OCI-LY7 (cell line): ENCODE data around the gene CNN2. TPM values are rescaled to one million over a fixed set of nuclear protein-coding genes. Genes with fewer than 3 reads are reported as not detected.

ENCODE experiments used
- BruUV-seq: library from RNA; stranded (reverse); fragments of 400-500 nt; replicated peaks from 2 replicates; lab custom pipeline; 2021; lab: Mats Ljungman, UMichigan
- CTCF ChIA-PET: fragments of 300-600 bp; sonication (Branson Sonifier 250); formaldehyde crosslinking; loops from one replicate; lab custom pipeline; 2022; ENCODE audit warnings: antibody characterized with exemption; ENCODE audit not compliant: unreplicated experiment; lab: Charles Lee
- POLR2A ChIA-PET: fragments of 300-600 bp; sonication (Branson Sonifier 250); formaldehyde crosslinking; loops from one replicate; lab custom pipeline; 2022; ENCODE audit warnings: antibody characterized with exemption; lab: Charles Lee
- DNase-seq: peaks from one replicate; pipeline ENCODE4 v3.0.0-alpha.2; 2015; ENCODE audit warnings: low spot score
- H2AFZ ChIP-seq: fragments of 200-600 bp; sonication (generic), shearing (Covaris generic); 2 replicates; pipeline ENCODE4 v1.6.1; 2014; ENCODE audit warnings: mild to moderate bottlenecking, antibody characterized with exemption, low read length, moderate library complexity
- H3K27ac ChIP-seq: fragments of 200-600 bp; sonication (generic); 2 replicates; pipeline ENCODE4 v1.5.1; 2014; ENCODE audit warnings: mixed run types, low read depth, mild to moderate bottlenecking, moderate library complexity, low read length, inconsistent platforms; ENCODE audit not compliant: poor library complexity, severe bottlenecking
- H3K36me3 ChIP-seq: fragments of 200-600 bp; sonication (generic); 2 replicates; pipeline ENCODE4 v1.6.1; 2014; ENCODE audit warnings: mild to moderate bottlenecking, antibody characterized with exemption, low read length, moderate library complexity, mixed read lengths; ENCODE audit not compliant: insufficient read depth
- H3K4me1 ChIP-seq: fragments of 200-600 bp; sonication (generic); 2 replicates; pipeline ENCODE4 v1.5.1; 2014; ENCODE audit warnings: mild to moderate bottlenecking, low read length; ENCODE audit not compliant: insufficient read depth, poor library complexity, severe bottlenecking
- H3K4me2 ChIP-seq: fragments of 200-600 bp; sonication (generic); 2 replicates; pipeline ENCODE4 v1.6.1; 2014; ENCODE audit warnings: mild to moderate bottlenecking, low read length
- H3K4me3 ChIP-seq: fragments of 200-600 bp; sonication (generic); 2 replicates; pipeline ENCODE4 v1.5.1; 2014; ENCODE audit warnings: mild to moderate bottlenecking, low read depth, low read length; ENCODE audit not compliant: poor library complexity, severe bottlenecking
- H3K79me2 ChIP-seq: fragments of 200-600 bp; sonication (generic); 2 replicates; pipeline ENCODE4 v1.6.1; 2016; ENCODE audit warnings: low read depth, mild to moderate bottlenecking, low read length, moderate library complexity, mixed read lengths; ENCODE audit not compliant: insufficient read depth
- H3K9me2 ChIP-seq: fragments of 200-600 bp; sonication (generic); 2 replicates; pipeline ENCODE4 v1.6.1; 2016; ENCODE audit warnings: mild to moderate bottlenecking, low read length, mixed read lengths; ENCODE audit not compliant: insufficient read depth
- H3K9me3 ChIP-seq: fragments of 200-600 bp; sonication (generic); 2 replicates; pipeline ENCODE4 v1.6.1; 2014; ENCODE audit warnings: mild to moderate bottlenecking, mixed run types, low read length, mixed read lengths
- H4K20me1 ChIP-seq: fragments of 200-600 bp; sonication (generic); 2 replicates; pipeline ENCODE4 v1.6.1; 2014; ENCODE audit warnings: mild to moderate bottlenecking, antibody characterized with exemption, low read length, moderate library complexity, mixed read lengths; ENCODE audit not compliant: insufficient read depth
- CTCF ChIP-seq: fragments of 200-600 bp; sonication (generic); conservative IDR thresholded peaks from 2 replicates; pipeline ENCODE4 v1.5.1; 2014; ENCODE audit warnings: mild to moderate bottlenecking, antibody characterized with exemption, low read length, moderate library complexity, mixed read lengths
- EZH2phosphoT487 ChIP-seq: fragments of 200-600 bp; sonication (generic); IDR thresholded peaks from 2 replicates; pipeline ENCODE4 v1.6.1; 2018; ENCODE audit warnings: low read depth, borderline replicate concordance, mild to moderate bottlenecking, mixed run types, antibody characterized with exemption, low read length, moderate library complexity, mixed read lengths
- intact Hi-C: fragments of 100-400 bp; cut with micrococcal nuclease; formaldehyde crosslinking; loops from one replicate; pipeline ENCODE4 v1.10.0; 2022; ENCODE audit not compliant: unreplicated experiment
- total RNA-seq, 2 experiments: library from RNA; depleted of rRNA in 1 of 2; stranded (reverse); fragments of >200 nt in 1 of 2; shearing (Covaris generic) in 1 of 2; gene quantifications; 2 replicates each; pipeline ENCODE4 v1.2.3, GENCODE V29; 2014 to 2022

Gene CNN2
- total RNA-seq, 2 experiments from 2014 or later, result 73.7 to 127 TPM

DNA sequence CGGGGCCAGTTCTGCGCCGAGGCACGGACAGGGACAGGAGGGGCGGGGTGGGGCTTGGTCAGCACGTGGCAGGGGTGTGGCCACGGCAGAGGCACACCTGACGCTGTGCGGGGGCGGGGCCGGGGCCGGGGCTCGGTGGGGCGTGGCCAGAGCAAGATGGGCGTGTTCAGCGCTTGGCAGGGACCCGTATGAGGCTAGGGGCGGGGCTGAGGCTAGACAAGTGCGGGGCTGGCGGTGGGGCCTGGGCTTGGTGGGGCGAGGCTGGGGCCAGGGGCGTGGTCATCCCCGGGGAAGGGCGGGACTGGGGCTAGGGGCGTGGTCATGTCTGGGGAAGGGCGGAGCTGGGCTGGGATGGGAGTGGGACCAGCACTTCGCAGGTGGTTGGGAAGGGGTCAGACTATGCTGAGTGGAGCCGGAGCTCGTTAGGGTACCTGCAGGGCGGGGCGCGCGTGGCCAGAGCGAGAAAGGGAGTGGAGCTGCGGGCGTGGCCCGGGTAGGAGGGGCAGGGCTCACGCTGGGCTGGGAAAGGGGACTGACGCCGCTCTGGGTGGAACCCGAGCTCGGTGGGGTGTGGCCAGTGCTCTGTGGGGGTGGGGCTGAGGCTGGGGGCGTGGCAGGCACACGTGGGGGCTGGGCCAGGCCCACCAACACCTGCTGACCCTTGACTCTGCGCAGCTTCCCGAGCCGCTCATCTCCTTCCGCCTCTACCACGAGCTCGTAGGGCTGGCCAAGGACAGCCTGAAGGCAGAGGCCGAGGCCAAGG lies 55.9 kb downstream of the CNN2 start:
- H4K20me1 ChIP-seq, result no peaks in the 10 kb centered on the region
- intact Hi-C loops, result no loop called here
- no TSS peak for BruUV-seq
- H3K27ac ChIP-seq, result no peak overlapping the region
- peak overlapping the region; percentile 40; the same call in 1 of the 2 replicates for H3K4me2 ChIP-seq
- no peak overlapping the region for H2AFZ ChIP-seq
- no peak overlapping the region for H3K4me3 ChIP-seq
- H3K9me3 ChIP-seq, result no peaks in the 10 kb centered on the region
- H3K4me1 ChIP-seq, result peaks cover 21% of the 10 kb centered on the region
- no peaks in the 10 kb centered on the region for H3K79me2 ChIP-seq
- POLR2A ChIA-PET, result interaction anchor here (0.9 to 1.4 kb wide), 3 partner anchors 15 to 110 kb away, joined by 3 to 6 read pairs (median 6); partner anchors contain the start of genes ARHGAP45 and CNN2
- H3K36me3 ChIP-seq, result peaks cover 90% of the 10 kb centered on the region
- no peaks in the 10 kb centered on the region for H3K9me2 ChIP-seq
- peak; percentile 95 for DNase-seq
- TF ChIP-seq EZH2phosphoT487 (no peak), CTCF (no peak)
- CTCF ChIA-PET, result no interaction called here

DNA sequence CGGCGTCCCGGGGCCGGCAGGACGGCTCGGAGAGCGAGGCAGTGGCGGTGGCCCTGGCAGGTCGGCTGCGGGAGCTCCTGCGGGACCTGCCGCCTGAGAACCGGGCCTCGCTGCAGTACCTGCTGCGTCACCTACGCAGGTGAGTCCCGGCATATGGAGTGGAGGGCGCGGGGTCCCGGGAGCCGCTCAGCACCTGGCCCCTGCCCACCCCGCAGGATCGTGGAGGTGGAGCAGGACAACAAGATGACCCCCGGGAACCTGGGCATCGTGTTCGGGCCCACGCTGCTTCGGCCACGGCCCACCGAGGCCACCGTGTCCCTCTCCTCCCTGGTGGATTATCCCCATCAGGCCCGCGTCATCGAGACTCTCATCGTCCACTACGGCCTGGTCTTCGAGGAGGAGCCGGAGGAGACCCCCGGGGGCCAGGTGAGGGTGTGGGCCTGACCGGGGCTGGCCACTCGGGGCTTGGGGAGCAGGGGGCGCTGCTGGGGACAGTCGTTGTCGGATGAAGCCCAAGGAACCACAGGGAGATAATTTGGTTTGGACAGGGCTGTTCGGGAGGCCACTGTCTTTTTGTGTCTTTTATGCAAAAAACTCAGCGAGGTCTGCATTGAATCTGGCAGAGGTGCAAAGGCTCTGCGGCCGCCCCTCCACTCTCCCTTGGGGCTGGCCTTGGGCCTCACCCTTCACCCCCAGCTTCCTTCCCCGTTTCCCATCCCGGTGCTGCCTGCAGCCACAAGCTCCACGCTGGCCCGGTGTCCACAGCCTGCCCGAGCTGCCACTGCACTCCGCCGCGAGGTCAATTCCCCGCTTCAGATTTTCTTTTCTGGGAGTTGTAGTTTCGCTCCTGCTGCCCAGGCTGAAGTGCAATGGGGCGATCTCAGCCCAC lies 56.8 kb downstream of the CNN2 start:
- Histone ChIP-seq H3K27ac (no peak overlapping the region), H3K79me2 (no peaks in the 10 kb centered on the region), H3K4me1 (peaks cover 21% of the 10 kb centered on the region), H3K9me3 (no peaks in the 10 kb centered on the region), H3K4me3 (no peak overlapping the region), H3K36me3 (peaks cover 91% of the 10 kb centered on the region), H3K4me2 (no peak overlapping the region), H4K20me1 (no peaks in the 10 kb centered on the region), H2AFZ (no peak overlapping the region), H3K9me2 (no peaks in the 10 kb centered on the region)
- intact Hi-C loops, result no loop called here
- DNase-seq, result no peak
- ChIA-PET CTCF (no interaction called here), POLR2A (interaction anchor here (0.9 to 1.4 kb wide), 2 partner anchors 16 to 57 kb away, joined by 3 to 6 read pairs; partner anchors contain the start of genes ARHGAP45 and CNN2)
- no TSS peak for BruUV-seq
- TF ChIP-seq CTCF, result no peak
- TF ChIP-seq EZH2phosphoT487, result no peak
